ENCODE measurements around the gene DOP1B.

DOP1B gene

GRCh38 chr21:36156815-36157670 lies at the start of gene DOP1B:
TSS of gene DOP1B (plus strand) at chr21:36156824. CDS start at chr21:36164734, 7,910 bp downstream.
- DNase-seq (ENCODE audit: extremely low read depth, low read depth): no peak
- no peak for TF ChIP-seq CTCF (IDR thresholded peaks at IDR 0.05; ENCODE audit: low read depth, low read length)

GRCh38 chr21:36109868-36110267 lies 46.8 kb upstream of the DOP1B start:
- no peak for TF ChIP-seq CTCF (IDR thresholded peaks at IDR 0.05; ENCODE audit: low read depth, low read length)
- no peak for DNase-seq (ENCODE audit: extremely low read depth, low read depth)

- no peak for TF ChIP-seq CTCF (IDR thresholded peaks at IDR 0.05; ENCODE audit: low read depth, low read length)
- no peak for DNase-seq (ENCODE audit: extremely low read depth, low read depth)
Measured at GRCh38 chr21:36111238-36111637, 45.4 kb upstream of the DOP1B start.

- DNase-seq (ENCODE audit: extremely low read depth, low read depth): no peak
- no peak for TF ChIP-seq CTCF (IDR thresholded peaks at IDR 0.05; ENCODE audit: low read depth, low read length)
Measured at GRCh38 chr21:36113647-36114428, 42.8 kb upstream of the DOP1B start.

GRCh38 chr21:36115138-36115730 lies 41.4 kb upstream of the DOP1B start:
- DNase-seq (ENCODE audit: extremely low read depth, low read depth): no peak

GRCh38 chr21:36117286-36117741 lies 39.3 kb upstream of the DOP1B start:
- TF ChIP-seq CTCF (IDR thresholded peaks at IDR 0.05; ENCODE audit: low read depth, low read length): no peak
- DNase-seq (ENCODE audit: extremely low read depth, low read depth): no peak

More at GRCh38 chr21:36115138-36115730, 41.4 kb upstream of the DOP1B start:
- TF ChIP-seq CTCF (IDR thresholded peaks at IDR 0.05; ENCODE audit: low read depth, low read length): no peak
